Erythroblast (primary cell): ENCODE measurements around the gene WIPF3.

Experiments used
- GATA1 ChIP-seq: IDR thresholded peaks from 2 replicates; pipeline ENCODE4 v1.6.1; 2011; ENCODE audit warnings: low read depth, mild to moderate bottlenecking, control low read depth, low read length, moderate library complexity
- POLR2A ChIP-seq: IDR thresholded peaks from 2 replicates; pipeline ENCODE4 v1.6.1; 2011; ENCODE audit warnings: mild to moderate bottlenecking, low read length

DNA sequence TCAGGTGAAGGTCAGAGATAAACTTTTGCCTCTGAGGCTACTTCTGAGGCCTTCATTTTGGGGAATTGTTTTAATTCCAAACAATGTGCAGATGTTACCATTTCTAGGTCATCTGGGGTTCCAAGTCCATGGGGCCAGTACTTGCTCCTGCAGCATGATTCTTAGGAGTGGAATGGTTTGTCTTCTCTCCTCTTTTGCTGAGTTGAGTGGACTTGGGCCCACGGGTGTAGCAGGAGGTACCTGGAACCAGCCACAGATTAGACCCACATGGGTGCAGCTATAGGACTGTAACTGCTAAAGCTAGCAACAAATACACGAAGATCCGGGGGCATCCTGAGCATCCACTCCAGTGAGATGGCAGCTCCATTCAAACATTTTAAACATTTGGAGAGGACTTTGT lies 41.6 kb downstream of the WIPF3 start:
- no peak for TF ChIP-seq POLR2A
- TF ChIP-seq GATA1, result no peak
